ENCODE data around the gene TMEM18. TPM values are rescaled to one million over a fixed set of nuclear protein-coding genes. Genes with fewer than 3 reads are reported as not detected.

TMEM18 gene
- total and polyA plus RNA-seq, 2 experiments from 2014 or later, result 9.9 to 37.7 TPM

GRCh38 chr2:643761-644160 is 33.4 kb downstream of the TMEM18 start:
- Histone ChIP-seq H3K9me3 (ENCODE audit: low read depth) (no peaks in the 10 kb centered on the region), H3K27ac (no peak overlapping the region), H2AFZ (no peak overlapping the region), H3K4me1 (ENCODE audit: insufficient read depth) (no peaks in the 10 kb centered on the region), H3K4me3 (no peak overlapping the region), H3K4me2 (ENCODE audit: unreplicated experiment) (no peak overlapping the region), H4K20me1 (ENCODE audit: insufficient read depth) (no peaks in the 10 kb centered on the region), H3K9ac (no peak overlapping the region), H3K79me2 (ENCODE audit: insufficient read depth) (no peaks in the 10 kb centered on the region), H3F3A (ENCODE audit: insufficient read depth) (no peaks in the 10 kb centered on the region), H3K27me3 (replicated peaks; ENCODE audit: insufficient read depth) (no peaks in the 10 kb centered on the region), H3K9me2 (ENCODE audit: insufficient read depth) (no peaks in the 10 kb centered on the region), H3K36me3 (ENCODE audit: low read depth) (no peaks in the 10 kb centered on the region)
- DNase-seq, result no peak
- TF ChIP-seq EZH2phosphoT487 (IDR thresholded peaks at IDR 0.05; ENCODE audit: insufficient read depth, low read depth), result no peak
- no peak for TF ChIP-seq EZH2 (IDR thresholded peaks at IDR 0.05; ENCODE audit: insufficient read depth, poor library complexity, severe bottlenecking)
- WGBS, 2 experiments (ENCODE audit: low coverage in 1 of 2, low lambda C conversion rate in 2 of 2, missing lambda C conversion rate in 2 of 2), result 53 to 63% methylated on average over 4 of the region's 4 CpGs
- in situ Hi-C loops (cut with MboI), result loop anchor here (10.0 kb wide), 1 partner anchor 399 kb away; no protein-coding TSS in a partner anchor

GRCh38 chr2:643334-643733 is 33.9 kb downstream of the TMEM18 start:
- 70 to 74% methylated on average over 10 of the region's 10 CpGs for WGBS, 2 experiments (ENCODE audit: low coverage in 1 of 2, low lambda C conversion rate in 2 of 2, missing lambda C conversion rate in 2 of 2)
- H3K9me3 ChIP-seq (ENCODE audit: low read depth), result no peaks in the 10 kb centered on the region
- no peaks in the 10 kb centered on the region for H3K27me3 ChIP-seq (replicated peaks; ENCODE audit: insufficient read depth)
- no peak overlapping the region for H3K4me3 ChIP-seq
- no peaks in the 10 kb centered on the region for H4K20me1 ChIP-seq (ENCODE audit: insufficient read depth)
- no peak for TF ChIP-seq EZH2phosphoT487 (IDR thresholded peaks at IDR 0.05; ENCODE audit: insufficient read depth, low read depth)
- no peak for TF ChIP-seq EZH2 (IDR thresholded peaks at IDR 0.05; ENCODE audit: insufficient read depth, poor library complexity, severe bottlenecking)
- DNase-seq, result no peak
- no peaks in the 10 kb centered on the region for H3K36me3 ChIP-seq (ENCODE audit: low read depth)
- no peaks in the 10 kb centered on the region for H3K79me2 ChIP-seq (ENCODE audit: insufficient read depth)
- in situ Hi-C loops (cut with MboI), result loop anchor here (10.0 kb wide), 1 partner anchor 399 kb away; no protein-coding TSS in a partner anchor
- H3K9ac ChIP-seq, result no peak overlapping the region
- no peaks in the 10 kb centered on the region for H3K9me2 ChIP-seq (ENCODE audit: insufficient read depth)
- H3F3A ChIP-seq (ENCODE audit: insufficient read depth), result no peaks in the 10 kb centered on the region
- no peak overlapping the region for H2AFZ ChIP-seq
- H3K27ac ChIP-seq, result no peak overlapping the region
- H3K4me2 ChIP-seq (ENCODE audit: unreplicated experiment), result no peak overlapping the region
- H3K4me1 ChIP-seq (ENCODE audit: insufficient read depth), result no peaks in the 10 kb centered on the region

- in situ Hi-C loops (cut with MboI), result loop anchor here (10.0 kb wide), 1 partner anchor 397 kb away; no protein-coding TSS in a partner anchor
- H4K20me1 ChIP-seq (ENCODE audit: insufficient read depth), result no peaks in the 10 kb centered on the region
Measured at GRCh38 chr2:641872-642815, 35.1 kb downstream of the TMEM18 start.

GRCh38 chr2:641164-641871 is 35.9 kb downstream of the TMEM18 start:
- Histone ChIP-seq H3F3A (ENCODE audit: insufficient read depth) (no peaks in the 10 kb centered on the region), H3K4me2 (ENCODE audit: unreplicated experiment) (no peak overlapping the region), H3K9me3 (ENCODE audit: low read depth) (no peaks in the 10 kb centered on the region), H3K9me2 (ENCODE audit: insufficient read depth) (no peaks in the 10 kb centered on the region), H3K27ac (no peak overlapping the region), H3K79me2 (ENCODE audit: insufficient read depth) (no peaks in the 10 kb centered on the region), H4K20me1 (ENCODE audit: insufficient read depth) (no peaks in the 10 kb centered on the region), H3K36me3 (ENCODE audit: low read depth) (no peaks in the 10 kb centered on the region), H3K27me3 (replicated peaks; ENCODE audit: insufficient read depth) (no peaks in the 10 kb centered on the region), H2AFZ (no peak overlapping the region), H3K4me1 (ENCODE audit: insufficient read depth) (no peaks in the 10 kb centered on the region), H3K4me3 (no peak overlapping the region), H3K9ac (no peak overlapping the region)
- WGBS, 2 experiments (ENCODE audit: low coverage in 1 of 2, low lambda C conversion rate in 2 of 2, missing lambda C conversion rate in 2 of 2), result 38 to 40% methylated on average over 9 of the region's 9 CpGs
- in situ Hi-C loops (cut with MboI), result loop anchor here (10.0 kb wide), 1 partner anchor 397 kb away; no protein-coding TSS in a partner anchor
- TF ChIP-seq EZH2phosphoT487 (IDR thresholded peaks at IDR 0.05; ENCODE audit: insufficient read depth, low read depth), result no peak
- no peak for TF ChIP-seq EZH2 (IDR thresholded peaks at IDR 0.05; ENCODE audit: insufficient read depth, poor library complexity, severe bottlenecking)
- no peak for DNase-seq

More at GRCh38 chr2:641872-642815, 35.1 kb downstream of the TMEM18 start:
- no peak overlapping the region for H2AFZ ChIP-seq
- no peaks in the 10 kb centered on the region for H3F3A ChIP-seq (ENCODE audit: insufficient read depth)
- no peaks in the 10 kb centered on the region for H3K79me2 ChIP-seq (ENCODE audit: insufficient read depth)
- no peak overlapping the region for H3K4me2 ChIP-seq (ENCODE audit: unreplicated experiment)
- TF ChIP-seq EZH2 (IDR thresholded peaks at IDR 0.05; ENCODE audit: insufficient read depth, poor library complexity, severe bottlenecking) (no peak), EZH2phosphoT487 (IDR thresholded peaks at IDR 0.05; ENCODE audit: insufficient read depth, low read depth) (no peak)
- H3K27me3 ChIP-seq (replicated peaks; ENCODE audit: insufficient read depth), result no peaks in the 10 kb centered on the region
- 71 to 73% methylated on average over 35 of the region's 35 CpGs for whole genome bisulfite sequencing, 2 experiments (ENCODE audit: low coverage in 1 of 2, low lambda C conversion rate in 2 of 2, missing lambda C conversion rate in 2 of 2)
- H3K9me3 ChIP-seq (ENCODE audit: low read depth), result no peaks in the 10 kb centered on the region
- H3K27ac ChIP-seq, result no peak overlapping the region
- no peaks in the 10 kb centered on the region for H3K36me3 ChIP-seq (ENCODE audit: low read depth)
- H3K4me3 ChIP-seq, result no peak overlapping the region
- H3K9ac ChIP-seq, result no peak overlapping the region
- DNase-seq, result no peak
- H3K4me1 ChIP-seq (ENCODE audit: insufficient read depth), result no peaks in the 10 kb centered on the region
- no peaks in the 10 kb centered on the region for H3K9me2 ChIP-seq (ENCODE audit: insufficient read depth)
